GM23338 (cell line): ENCODE results near the gene IRF1.

Experiments
- CREB1 ChIP-seq: fragments of 250-450 bp; sonication (Bioruptor Pico); IDR thresholded peaks from 2 replicates; pipeline ENCODE4 v1.5.0; 2020; ENCODE audit warnings: low read depth, mild to moderate bottlenecking, moderate library complexity
- CTCF ChIP-seq, 2 experiments: fragments of 200-600 bp in 1 of 2; sonication (generic) in 1 of 2; conservative IDR thresholded peaks; 2 replicates each; pipeline versions ENCODE4 v1.5.1 to v1.6.1; 2016 to 2017; ENCODE audit warnings: antibody characterized with exemption in 2 of 2, low read depth in 2 of 2, mild to moderate bottlenecking in 2 of 2, moderate library complexity in 1 of 2
- ETS1 ChIP-seq: IDR thresholded peaks from 2 replicates; pipeline ENCODE4 v1.6.1; 2016; ENCODE audit warnings: antibody characterized with exemption
- EZH2 ChIP-seq: fragments of 200-600 bp; sonication (generic); IDR thresholded peaks from one replicate; pipeline ENCODE4 v1.8.0; 2017; ENCODE audit warnings: antibody characterized with exemption, mild to moderate bottlenecking, low read depth; ENCODE audit not compliant: unreplicated experiment
- EZH2phosphoT487 ChIP-seq: fragments of 200-600 bp; sonication (generic); IDR thresholded peaks from one replicate; pipeline ENCODE4 v1.8.1; 2018; ENCODE audit warnings: antibody characterized with exemption; ENCODE audit not compliant: unreplicated experiment
- JUNB ChIP-seq: IDR thresholded peaks from one replicate; pipeline ENCODE4 v1.6.1; 2016; ENCODE audit warnings: antibody characterized with exemption; ENCODE audit not compliant: unreplicated experiment
- NANOG ChIP-seq: IDR thresholded peaks from 2 replicates; pipeline ENCODE4 v1.6.1; 2016; ENCODE audit warnings: antibody characterized with exemption, borderline replicate concordance
- POLR2AphosphoS5 ChIP-seq: IDR thresholded peaks from 2 replicates; pipeline ENCODE4 v1.6.1; 2016; ENCODE audit warnings: antibody characterized with exemption, low read depth
- REST ChIP-seq: IDR thresholded peaks from one replicate; pipeline ENCODE4 v1.6.1; 2018; ENCODE audit warnings: antibody characterized with exemption; ENCODE audit not compliant: unreplicated experiment
- STAT1 ChIP-seq: IDR thresholded peaks from one replicate; pipeline ENCODE4 v1.6.1; 2016; ENCODE audit warnings: antibody characterized with exemption; ENCODE audit not compliant: unreplicated experiment
- ZNF114 ChIP-seq: fragments of 250-450 bp; sonication (Bioruptor Pico); IDR thresholded peaks from 2 replicates; pipeline ENCODE4 v1.5.0; 2020; ENCODE audit warnings: mild to moderate bottlenecking, moderate library complexity
- ZNF331 ChIP-seq: fragments of 250-450 bp; sonication (Bioruptor Pico); IDR thresholded peaks from 2 replicates; pipeline ENCODE4 v1.5.0; 2020; ENCODE audit warnings: low read depth, mild to moderate bottlenecking, moderate library complexity
- ZNF462 ChIP-seq: fragments of 250-450 bp; sonication (Bioruptor Pico); IDR thresholded peaks from 2 replicates; pipeline ENCODE4 v1.5.0; 2020; ENCODE audit warnings: mild to moderate bottlenecking, moderate library complexity

- TF ChIP-seq CTCF (conservative IDR thresholded peaks at IDR 0.05; ENCODE audit: low read depth in 2 of 2), result no peak
- no peak for TF ChIP-seq EZH2
- no peak for TF ChIP-seq JUNB
- TF ChIP-seq REST, result no peak
- TF ChIP-seq POLR2AphosphoS5, result no peak
- TF ChIP-seq EZH2phosphoT487, result no peak
- no peak for TF ChIP-seq CREB1 (CRISPR knock-in tag)
- TF ChIP-seq ZNF331 (CRISPR knock-in tag), result no peak
- no peak for TF ChIP-seq ETS1
- no peak for TF ChIP-seq STAT1
- TF ChIP-seq ZNF462 (CRISPR knock-in tag), result no peak
- TF ChIP-seq ZNF114 (CRISPR knock-in tag), result no peak
- TF ChIP-seq NANOG, result no peak
Measured at GRCh38 chr5:132530946-132531345, 40.4 kb upstream of the IRF1 start.
